Astrocyte of the cerebellum (primary cell): ENCODE measurements around the gene HBA1.
"Not testable (repeated sequence)": the region's sequence is repeated elsewhere in the genome, so short reads cannot be mapped to it uniquely, and the experiment has no call there.

Experiments
- DNase-seq: peaks from one replicate; pipeline ENCODE4 v3.0.0-alpha.2; 2011; ENCODE audit warnings: low read depth
- H3K4me3 ChIP-seq: 2 replicates; pipeline ENCODE4 v1.5.1; 2011; ENCODE audit warnings: mild to moderate bottlenecking, low read depth, low read length, moderate library complexity
- in situ Hi-C: cut with HindIII; loops from 2 replicates; pipeline ENCODE4 v1.10.0; 2017; ENCODE audit warnings: low sequenced_read_pairs
- TF ChIP-seq, protein P1 (sequence below): IDR thresholded peaks from 2 replicates; pipeline ENCODE4 v1.5.1; 2012; ENCODE audit warnings: low read length, low read depth, moderate library complexity, mild to moderate bottlenecking; ENCODE audit errors: missing control alignments

The HBA1 gene

GRCh38 chr16:176477-177382 is at the start of gene HBA1:
Gene HBA1 (plus strand): TSS chr16:176680. CDS start chr16:176717, 37 bp downstream.
- DNase-seq, H3K4me3 ChIP-seq: not testable (repeated sequence)

DNA sequence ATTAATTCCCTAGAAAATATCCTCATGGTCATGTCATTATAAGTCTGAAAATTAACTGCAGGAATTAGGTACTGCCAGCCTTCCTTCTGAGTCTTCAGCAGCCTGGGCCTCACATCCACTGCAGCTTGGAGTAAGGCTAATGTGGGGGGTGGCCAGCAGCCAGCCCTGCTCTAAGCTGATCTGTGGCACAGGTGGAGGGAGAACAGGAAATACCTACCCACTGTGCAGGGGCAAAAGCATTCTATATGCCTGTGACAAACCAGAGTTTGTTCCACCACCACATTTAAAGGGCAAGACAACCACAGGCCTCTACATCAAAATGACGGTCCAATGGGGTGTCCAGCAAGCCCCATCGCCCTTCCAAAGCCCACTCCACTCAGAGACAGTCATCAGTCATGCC is 47.4 kb upstream of the HBA1 start:
- TF ChIP-seq, protein P1, sequence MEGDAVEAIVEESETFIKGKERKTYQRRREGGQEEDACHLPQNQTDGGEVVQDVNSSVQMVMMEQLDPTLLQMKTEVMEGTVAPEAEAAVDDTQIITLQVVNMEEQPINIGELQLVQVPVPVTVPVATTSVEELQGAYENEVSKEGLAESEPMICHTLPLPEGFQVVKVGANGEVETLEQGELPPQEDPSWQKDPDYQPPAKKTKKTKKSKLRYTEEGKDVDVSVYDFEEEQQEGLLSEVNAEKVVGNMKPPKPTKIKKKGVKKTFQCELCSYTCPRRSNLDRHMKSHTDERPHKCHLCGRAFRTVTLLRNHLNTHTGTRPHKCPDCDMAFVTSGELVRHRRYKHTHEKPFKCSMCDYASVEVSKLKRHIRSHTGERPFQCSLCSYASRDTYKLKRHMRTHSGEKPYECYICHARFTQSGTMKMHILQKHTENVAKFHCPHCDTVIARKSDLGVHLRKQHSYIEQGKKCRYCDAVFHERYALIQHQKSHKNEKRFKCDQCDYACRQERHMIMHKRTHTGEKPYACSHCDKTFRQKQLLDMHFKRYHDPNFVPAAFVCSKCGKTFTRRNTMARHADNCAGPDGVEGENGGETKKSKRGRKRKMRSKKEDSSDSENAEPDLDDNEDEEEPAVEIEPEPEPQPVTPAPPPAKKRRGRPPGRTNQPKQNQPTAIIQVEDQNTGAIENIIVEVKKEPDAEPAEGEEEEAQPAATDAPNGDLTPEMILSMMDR = no peak
- no peak for DNase-seq
- in situ Hi-C loops = no loop called here
- H3K4me3 ChIP-seq = no peak overlapping the region

More at GRCh38 chr16:176477-177382, at the start of gene HBA1:
- in situ Hi-C loops = not testable (repeated sequence)

- in situ Hi-C loops = no loop called here
- DNase-seq = no peak
- TF ChIP-seq, protein P1 = no peak
- H3K4me3 ChIP-seq = no peak overlapping the region
Measured at GRCh38 chr16:130533-131173, 45.8 kb upstream of the HBA1 start.

GRCh38 chr16:132120-132519 is 44.4 kb upstream of the HBA1 start:
- H3K4me3 ChIP-seq = no peak overlapping the region
- TF ChIP-seq, protein P1 = no peak
- in situ Hi-C loops = no loop called here
- DNase-seq = no peak

- H3K4me3 ChIP-seq = no peak overlapping the region
- in situ Hi-C loops = no loop called here
- TF ChIP-seq, protein P1 = no peak
- DNase-seq = no peak
Measured at GRCh38 chr16:133716-134115, 42.8 kb upstream of the HBA1 start.

- in situ Hi-C loops = no loop called here
- H3K4me3 ChIP-seq = peak overlapping the region; percentile 64
- TF ChIP-seq, protein P1 = no peak
- DNase-seq = no peak
Measured at GRCh38 chr16:138049-138417, 38.4 kb upstream of the HBA1 start.
